Activated T-cell treated with anti-CD3 and anti-CD28 coated beads, Interleukin-2, amount 50 U/mL, for 48 hours (primary cell): ENCODE measurements around the gene MEF2D.

ENCODE experiments used
- DNase-seq, 2 experiments: peaks; one replicate each; pipeline ENCODE4 v3.0.0-alpha.2; 2020

Gene MEF2D

GRCh38 chr1:156467385-156467784 is 33.2 kb downstream of the MEF2D start:
- DNase-seq = no peak

GRCh38 chr1:156465747-156466365 is 34.7 kb downstream of the MEF2D start:
- no peak for DNase-seq

GRCh38 chr1:156464825-156465452 is 35.6 kb downstream of the MEF2D start:
- no peak for DNase-seq

- DNase-seq = no peak
Observed at GRCh38 chr1:156464335-156464734, 36.2 kb downstream of the MEF2D start.

- DNase-seq = no peak
Observed at GRCh38 chr1:156463874-156464273, 36.7 kb downstream of the MEF2D start.

GRCh38 chr1:156462954-156463795 is 37.4 kb downstream of the MEF2D start:
- DNase-seq = no peak

- DNase-seq = no peak
Observed at GRCh38 chr1:156461781-156462647, 38.6 kb downstream of the MEF2D start.

GRCh38 chr1:156461109-156461508 is 39.5 kb downstream of the MEF2D start:
- DNase-seq = no peak

GRCh38 chr1:156460525-156460924 is 40.0 kb downstream of the MEF2D start:
- DNase-seq = no peak

GRCh38 chr1:156458181-156458503 is 42.4 kb downstream of the MEF2D start:
- no peak for DNase-seq

GRCh38 chr1:156456625-156457465 is 43.7 kb downstream of the MEF2D start:
- DNase-seq = peak; percentile 96 to 97

GRCh38 chr1:156455362-156455761 is 45.2 kb downstream of the MEF2D start:
- DNase-seq = no peak

GRCh38 chr1:156452907-156453306 is 47.7 kb downstream of the MEF2D start:
- DNase-seq = no peak

GRCh38 chr1:156451505-156452160 is 48.9 kb downstream of the MEF2D start:
- DNase-seq = no peak

GRCh38 chr1:156448134-156448967 is 52.2 kb downstream of the MEF2D start:
- DNase-seq = no peak

GRCh38 chr1:156445789-156446263 is 54.7 kb downstream of the MEF2D start:
- peak; percentile 90 to 92 for DNase-seq

- peak; percentile 62 to 68 for DNase-seq
Observed at GRCh38 chr1:156444407-156445001, 56.1 kb downstream of the MEF2D start.

GRCh38 chr1:156443286-156443685 is 57.3 kb downstream of the MEF2D start:
- DNase-seq = no peak

- DNase-seq = no peak
Observed at GRCh38 chr1:156440654-156441437, 59.7 kb downstream of the MEF2D start.
